ENCODE results near the gene MAP3K21.
A peak's percentile ranks its signal among the peaks of the same experiment; 100 is the strongest.

The MAP3K21 gene

GRCh38 chr1:233323718-233324117 lies 3.8 kb upstream of the MAP3K21 start:
- no peaks in the 10 kb centered on the region for H4K20me1 ChIP-seq (ENCODE audit: control insufficient read depth, insufficient read depth, low read depth, low read length)
- no peaks in the 10 kb centered on the region for H3K9me3 ChIP-seq (ENCODE audit: control insufficient read depth, insufficient read depth, low read length)
- peaks cover 4% of the 10 kb centered on the region; the same call in 1 of the 2 replicates for H3F3A ChIP-seq (ENCODE audit: control insufficient read depth, insufficient read depth)
- no peaks in the 10 kb centered on the region for H3K79me2 ChIP-seq (ENCODE audit: control insufficient read depth, low read length)
- no peak overlapping the region for H3K27ac ChIP-seq (ENCODE audit: low read depth, low read length)
- no peak overlapping the region for H3K4me2 ChIP-seq (ENCODE audit: low read length)
- TF ChIP-seq, protein P1, sequence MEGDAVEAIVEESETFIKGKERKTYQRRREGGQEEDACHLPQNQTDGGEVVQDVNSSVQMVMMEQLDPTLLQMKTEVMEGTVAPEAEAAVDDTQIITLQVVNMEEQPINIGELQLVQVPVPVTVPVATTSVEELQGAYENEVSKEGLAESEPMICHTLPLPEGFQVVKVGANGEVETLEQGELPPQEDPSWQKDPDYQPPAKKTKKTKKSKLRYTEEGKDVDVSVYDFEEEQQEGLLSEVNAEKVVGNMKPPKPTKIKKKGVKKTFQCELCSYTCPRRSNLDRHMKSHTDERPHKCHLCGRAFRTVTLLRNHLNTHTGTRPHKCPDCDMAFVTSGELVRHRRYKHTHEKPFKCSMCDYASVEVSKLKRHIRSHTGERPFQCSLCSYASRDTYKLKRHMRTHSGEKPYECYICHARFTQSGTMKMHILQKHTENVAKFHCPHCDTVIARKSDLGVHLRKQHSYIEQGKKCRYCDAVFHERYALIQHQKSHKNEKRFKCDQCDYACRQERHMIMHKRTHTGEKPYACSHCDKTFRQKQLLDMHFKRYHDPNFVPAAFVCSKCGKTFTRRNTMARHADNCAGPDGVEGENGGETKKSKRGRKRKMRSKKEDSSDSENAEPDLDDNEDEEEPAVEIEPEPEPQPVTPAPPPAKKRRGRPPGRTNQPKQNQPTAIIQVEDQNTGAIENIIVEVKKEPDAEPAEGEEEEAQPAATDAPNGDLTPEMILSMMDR (IDR thresholded peaks at IDR 0.05; ENCODE audit: low read depth, low read length, poor library complexity, severe bottlenecking), result no peak
- TF ChIP-seq EZH2phosphoT487 (IDR thresholded peaks at IDR 0.05; ENCODE audit: borderline replicate concordance, low read length), result no peak
- no peaks in the 10 kb centered on the region for H3K9me2 ChIP-seq (replicated peaks; ENCODE audit: control insufficient read depth, low read length)
- H3K36me3 ChIP-seq (ENCODE audit: control insufficient read depth, low read length), result no peaks in the 10 kb centered on the region
- peaks cover 14% of the 10 kb centered on the region for H3K4me1 ChIP-seq (ENCODE audit: control insufficient read depth, low read length)
- H3K27me3 ChIP-seq (ENCODE audit: control insufficient read depth, low read length), result peaks cover 31% of the 10 kb centered on the region
- H3K4me3 ChIP-seq (ENCODE audit: low read length), result no peak overlapping the region

GRCh38 chr1:233326319-233326718 lies 1.2 kb upstream of the MAP3K21 start:
- no peak for TF ChIP-seq EZH2phosphoT487 (IDR thresholded peaks at IDR 0.05; ENCODE audit: borderline replicate concordance, low read length)
- TF ChIP-seq, protein P1 (IDR thresholded peaks at IDR 0.05; ENCODE audit: low read depth, low read length, poor library complexity, severe bottlenecking), result no peak
- H3K79me2 ChIP-seq (ENCODE audit: control insufficient read depth, low read length), result no peaks in the 10 kb centered on the region
- no peaks in the 10 kb centered on the region for H3K36me3 ChIP-seq (ENCODE audit: control insufficient read depth, low read length)
- H3K27me3 ChIP-seq (ENCODE audit: control insufficient read depth, low read length), result peaks cover 39% of the 10 kb centered on the region
- H3K4me1 ChIP-seq (ENCODE audit: control insufficient read depth, low read length), result peaks cover 14% of the 10 kb centered on the region
- H3K27ac ChIP-seq (ENCODE audit: low read depth, low read length), result no peak overlapping the region
- H3K4me2 ChIP-seq (ENCODE audit: low read length), result no peak overlapping the region
- H3K4me3 ChIP-seq (ENCODE audit: low read length), result no peak overlapping the region
- H3F3A ChIP-seq (ENCODE audit: control insufficient read depth, insufficient read depth), result peaks cover 4% of the 10 kb centered on the region; the same call in 1 of the 2 replicates
- 0 out of 2 replicates have a peak, but pooled peaks cover 2% of the 10 kb centered on the region for H4K20me1 ChIP-seq (ENCODE audit: control insufficient read depth, insufficient read depth, low read depth, low read length)
- H3K9me3 ChIP-seq (ENCODE audit: control insufficient read depth, insufficient read depth, low read length), result no peaks in the 10 kb centered on the region
- no peaks in the 10 kb centered on the region for H3K9me2 ChIP-seq (replicated peaks; ENCODE audit: control insufficient read depth, low read length)

- peaks cover 35% of the 10 kb centered on the region for H3K27me3 ChIP-seq (ENCODE audit: control insufficient read depth, low read length)
- H3K9me3 ChIP-seq (ENCODE audit: control insufficient read depth, insufficient read depth, low read length), result no peaks in the 10 kb centered on the region
- peaks cover 4% of the 10 kb centered on the region; the same call in 1 of the 2 replicates for H3F3A ChIP-seq (ENCODE audit: control insufficient read depth, insufficient read depth)
- peak overlapping the region; percentile 76 for H3K4me2 ChIP-seq (ENCODE audit: low read length)
- H3K4me3 ChIP-seq (ENCODE audit: low read length), result peak overlapping the region; percentile 66
- H4K20me1 ChIP-seq (ENCODE audit: control insufficient read depth, insufficient read depth, low read depth, low read length), result 0 out of 2 replicates have a peak, but pooled peaks cover 2% of the 10 kb centered on the region
- peak; percentile 34; the same call in 1 of the 2 replicates for TF ChIP-seq EZH2phosphoT487 (IDR thresholded peaks at IDR 0.05; ENCODE audit: borderline replicate concordance, low read length)
- TF ChIP-seq, protein P1 (IDR thresholded peaks at IDR 0.05; ENCODE audit: low read depth, low read length, poor library complexity, severe bottlenecking), result no peak
- peaks cover 14% of the 10 kb centered on the region for H3K4me1 ChIP-seq (ENCODE audit: control insufficient read depth, low read length)
- no peak overlapping the region for H3K27ac ChIP-seq (ENCODE audit: low read depth, low read length)
- H3K36me3 ChIP-seq (ENCODE audit: control insufficient read depth, low read length), result no peaks in the 10 kb centered on the region
- no peaks in the 10 kb centered on the region for H3K9me2 ChIP-seq (replicated peaks; ENCODE audit: control insufficient read depth, low read length)
- H3K79me2 ChIP-seq (ENCODE audit: control insufficient read depth, low read length), result no peaks in the 10 kb centered on the region
Measured at GRCh38 chr1:233326811-233327650, 493 bp upstream of the MAP3K21 start.

All from DOHH2 (cell line).